HT-29 (cell line): ENCODE measurements around the gene MYOM1. TPM values are rescaled to one million over a fixed set of nuclear protein-coding genes. Genes with fewer than 3 reads are reported as not detected.

Experiments used
- DNase-seq: peaks from one replicate; pipeline ENCODE4 v3.0.0-alpha.2; 2015; ENCODE audit warnings: low spot score
- total RNA-seq: library from RNA; depleted of rRNA; stranded (reverse); fragments of >200 nt; shearing (Covaris generic); gene quantifications from 2 replicates; pipeline ENCODE4 v1.2.3, GENCODE V29; 2014

MYOM1 gene
- total RNA-seq, 1 experiment from 2014 or later: 0.13 TPM

- DNase-seq: no peak
Observed at GRCh38 chr18:3118195-3119010, 101.4 kb downstream of the MYOM1 start.

- peak; percentile 24 for DNase-seq
Observed at GRCh38 chr18:3117493-3118192, 102.1 kb downstream of the MYOM1 start.

- DNase-seq: no peak
Observed at GRCh38 chr18:3115447-3116030, 104.2 kb downstream of the MYOM1 start.

GRCh38 chr18:3114451-3114850, 105.3 kb downstream of the MYOM1 start:
- no peak for DNase-seq

- peak; percentile 58 for DNase-seq
Observed at GRCh38 chr18:3114026-3114425, 105.7 kb downstream of the MYOM1 start.

- DNase-seq: no peak
Observed at GRCh38 chr18:3111523-3112240, 108.1 kb downstream of the MYOM1 start.

GRCh38 chr18:3110034-3110752, 109.6 kb downstream of the MYOM1 start:
- DNase-seq: no peak

GRCh38 chr18:3107740-3108151, 112.0 kb downstream of the MYOM1 start:
- DNase-seq: peak; percentile 51

GRCh38 chr18:3104190-3105054, 115.3 kb downstream of the MYOM1 start:
- DNase-seq: no peak

GRCh38 chr18:3103576-3103975, 116.2 kb downstream of the MYOM1 start:
- DNase-seq: no peak

GRCh38 chr18:3102983-3103382, 116.8 kb downstream of the MYOM1 start:
- DNase-seq: no peak

GRCh38 chr18:3100498-3101132, 119.2 kb downstream of the MYOM1 start:
- no peak for DNase-seq

GRCh38 chr18:3099327-3099726, 120.4 kb downstream of the MYOM1 start:
- DNase-seq: no peak

- no peak for DNase-seq
Observed at GRCh38 chr18:3097082-3097481, 122.7 kb downstream of the MYOM1 start.

- DNase-seq: no peak
Observed at GRCh38 chr18:3095921-3096320, 123.8 kb downstream of the MYOM1 start.

- DNase-seq: no peak
Observed at GRCh38 chr18:3094338-3094684, 125.5 kb downstream of the MYOM1 start.

GRCh38 chr18:3093624-3094337, 126.0 kb downstream of the MYOM1 start:
- no peak for DNase-seq

GRCh38 chr18:3092727-3093126, 127.0 kb downstream of the MYOM1 start:
- no peak for DNase-seq

- no peak for DNase-seq
Observed at GRCh38 chr18:3089579-3089978, 130.2 kb downstream of the MYOM1 start.
